ENCODE measurements around the gene TAF1A. TPM values are rescaled to one million over a fixed set of nuclear protein-coding genes. Genes with fewer than 3 reads are reported as not detected.

Gene TAF1A
- total RNA-seq, 2 experiments from 2014 or later = 18.5 to 21.1 TPM

- Mint-ChIP-seq H3K36me3 (ENCODE audit: low read depth) (no peaks in the 10 kb centered on the region), H3K27me3 (peaks cover 14% of the 10 kb centered on the region), H3K4me3 (no peak overlapping the region), H3K9me3 (ENCODE audit: low read depth) (no peaks in the 10 kb centered on the region), H3K4me1 (no peaks in the 10 kb centered on the region), H3K27ac (no peak overlapping the region)
- ChIA-PET CTCF (no interaction called here), POLR2A (no interaction called here)
- ATAC-seq (no peak), DNase-seq (no peak)
- intact Hi-C loops (cut with DNase I, micrococcal nuclease) = no loop called here
Observed at GRCh38 chr1:222530852-222531251, 58.9 kb downstream of the TAF1A start.

GRCh38 chr1:222529916-222530315 lies 59.8 kb downstream of the TAF1A start:
- Mint-ChIP-seq H3K27me3 (peaks cover 14% of the 10 kb centered on the region), H3K4me1 (no peaks in the 10 kb centered on the region), H3K27ac (no peak overlapping the region), H3K9me3 (ENCODE audit: low read depth) (no peaks in the 10 kb centered on the region), H3K36me3 (ENCODE audit: low read depth) (no peaks in the 10 kb centered on the region), H3K4me3 (no peak overlapping the region)
- ChIA-PET CTCF (no interaction called here), POLR2A (no interaction called here)
- DNase-seq (no peak), ATAC-seq (no peak)
- intact Hi-C loops (cut with DNase I, micrococcal nuclease) = no loop called here

- POLR2A ChIA-PET = no interaction called here
Observed at GRCh38 chr1:222529181-222529580, 60.6 kb downstream of the TAF1A start.

GRCh38 chr1:222525951-222526350 lies 63.8 kb downstream of the TAF1A start:
- H3K4me1 Mint-ChIP-seq = no peaks in the 10 kb centered on the region
- H3K36me3 Mint-ChIP-seq (ENCODE audit: low read depth) = no peaks in the 10 kb centered on the region
- intact Hi-C loops (cut with DNase I, micrococcal nuclease) = no loop called here
- H3K4me3 Mint-ChIP-seq = no peak overlapping the region
- ChIA-PET CTCF (no interaction called here), POLR2A (no interaction called here)
- H3K9me3 Mint-ChIP-seq (ENCODE audit: low read depth) = no peaks in the 10 kb centered on the region
- ATAC-seq (no peak), DNase-seq (no peak)
- no peak overlapping the region for H3K27ac Mint-ChIP-seq
- H3K27me3 Mint-ChIP-seq = peaks cover 10% of the 10 kb centered on the region

More at GRCh38 chr1:222529181-222529580, 60.6 kb downstream of the TAF1A start:
- no peaks in the 10 kb centered on the region for H3K4me1 Mint-ChIP-seq
- intact Hi-C loops (cut with DNase I, micrococcal nuclease) = no loop called here
- no peaks in the 10 kb centered on the region for H3K9me3 Mint-ChIP-seq (ENCODE audit: low read depth)
- no peak overlapping the region for H3K4me3 Mint-ChIP-seq
- CTCF ChIA-PET = no interaction called here
- no peaks in the 10 kb centered on the region for H3K36me3 Mint-ChIP-seq (ENCODE audit: low read depth)
- H3K27ac Mint-ChIP-seq = no peak overlapping the region
- no peak for ATAC-seq
- peaks cover 14% of the 10 kb centered on the region for H3K27me3 Mint-ChIP-seq
- DNase-seq = no peak

DNA sequence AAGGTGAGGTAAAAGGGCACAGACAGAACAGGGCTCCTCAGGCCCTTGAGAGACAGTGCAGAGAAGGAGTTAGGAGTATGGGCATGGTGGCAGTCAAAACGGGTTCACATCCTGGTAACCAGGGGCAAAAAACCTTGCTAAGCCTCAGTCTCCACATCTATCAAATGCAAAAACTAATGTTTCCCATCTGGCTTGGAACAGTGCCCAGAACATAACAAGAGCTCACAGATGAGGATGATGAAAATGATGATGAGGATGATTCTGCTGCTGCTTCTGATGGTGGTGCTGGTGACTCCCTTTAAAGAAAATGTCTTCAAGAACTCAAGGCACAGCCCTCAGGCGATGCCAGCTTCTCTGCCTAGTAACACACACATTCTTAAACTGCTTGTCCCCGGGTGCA lies 65.9 kb downstream of the TAF1A start:
- Mint-ChIP-seq H3K4me1 (no peaks in the 10 kb centered on the region), H3K27ac (no peak overlapping the region), H3K9me3 (ENCODE audit: low read depth) (no peaks in the 10 kb centered on the region), H3K36me3 (ENCODE audit: low read depth) (no peaks in the 10 kb centered on the region), H3K4me3 (no peak overlapping the region), H3K27me3 (peaks cover 10% of the 10 kb centered on the region)
- ChIA-PET CTCF (interaction anchor here (1.6 kb wide), 1 partner anchor 59 kb away, joined by 3 read pairs; no protein-coding TSS in a partner anchor), POLR2A (no interaction called here)
- intact Hi-C loops (cut with DNase I, micrococcal nuclease) = no loop called here
- DNase-seq (no peak), ATAC-seq (no peak)

GRCh38 chr1:222522105-222522915 lies 67.4 kb downstream of the TAF1A start:
- Mint-ChIP-seq H3K27me3 (peaks cover 7% of the 10 kb centered on the region), H3K4me1 (no peaks in the 10 kb centered on the region), H3K4me3 (no peak overlapping the region), H3K36me3 (ENCODE audit: low read depth) (no peaks in the 10 kb centered on the region), H3K9me3 (ENCODE audit: low read depth) (no peaks in the 10 kb centered on the region), H3K27ac (no peak overlapping the region)
- CTCF ChIA-PET = no interaction called here
- POLR2A ChIA-PET = no interaction called here
- ATAC-seq (no peak), DNase-seq (no peak)
- intact Hi-C loops (cut with DNase I, micrococcal nuclease) = no loop called here

- intact Hi-C loops (cut with DNase I, micrococcal nuclease) = no loop called here
- POLR2A ChIA-PET = no interaction called here
Observed at GRCh38 chr1:222521299-222522104, 68.2 kb downstream of the TAF1A start.

More at GRCh38 chr1:222521299-222522104, 68.2 kb downstream of the TAF1A start:
- H3K9me3 Mint-ChIP-seq (ENCODE audit: low read depth) = no peaks in the 10 kb centered on the region
- CTCF ChIA-PET = no interaction called here
- no peaks in the 10 kb centered on the region for H3K4me1 Mint-ChIP-seq
- no peaks in the 10 kb centered on the region for H3K36me3 Mint-ChIP-seq (ENCODE audit: low read depth)
- peaks cover 2% of the 10 kb centered on the region for H3K27me3 Mint-ChIP-seq
- DNase-seq (no peak), ATAC-seq (no peak)
- H3K27ac Mint-ChIP-seq = no peak overlapping the region
- H3K4me3 Mint-ChIP-seq = no peak overlapping the region

Other genes with a start within 250 kb of the TAF1A start
- gene HHIPL2, start 41.8 kb downstream of the TAF1A start, total RNA-seq = under 1 TPM; 0.14 to 0.37 TPM
- 10 to 100 TPM; 46.7 to 57.9 TPM for gene MIA3, start 28.2 kb upstream of the TAF1A start, total RNA-seq
- 10 to 100 TPM; 60.1 to 70.7 TPM for gene AIDA, start 122.6 kb upstream of the TAF1A start, total RNA-seq
- gene BROX, start 122.6 kb upstream of the TAF1A start, total RNA-seq = 10 to 100 TPM; 37.5 to 42.9 TPM
- gene FAM177B, start 147.3 kb upstream of the TAF1A start, total RNA-seq = not detected
- 1 to 10 TPM in 1 of 2 experiments, under 1 TPM in 1; 0.98 to 1.9 TPM for gene DISP1, start 225.1 kb upstream of the TAF1A start, total RNA-seq